Effector CD4-positive, alpha-beta T cell (primary cell): Measurements from ENCODE around the gene KLF3.

Experiments used
- DNase-seq: peaks from one replicate; pipeline ENCODE4 v3.0.0-alpha.2; 2020

KLF3 gene

DNA sequence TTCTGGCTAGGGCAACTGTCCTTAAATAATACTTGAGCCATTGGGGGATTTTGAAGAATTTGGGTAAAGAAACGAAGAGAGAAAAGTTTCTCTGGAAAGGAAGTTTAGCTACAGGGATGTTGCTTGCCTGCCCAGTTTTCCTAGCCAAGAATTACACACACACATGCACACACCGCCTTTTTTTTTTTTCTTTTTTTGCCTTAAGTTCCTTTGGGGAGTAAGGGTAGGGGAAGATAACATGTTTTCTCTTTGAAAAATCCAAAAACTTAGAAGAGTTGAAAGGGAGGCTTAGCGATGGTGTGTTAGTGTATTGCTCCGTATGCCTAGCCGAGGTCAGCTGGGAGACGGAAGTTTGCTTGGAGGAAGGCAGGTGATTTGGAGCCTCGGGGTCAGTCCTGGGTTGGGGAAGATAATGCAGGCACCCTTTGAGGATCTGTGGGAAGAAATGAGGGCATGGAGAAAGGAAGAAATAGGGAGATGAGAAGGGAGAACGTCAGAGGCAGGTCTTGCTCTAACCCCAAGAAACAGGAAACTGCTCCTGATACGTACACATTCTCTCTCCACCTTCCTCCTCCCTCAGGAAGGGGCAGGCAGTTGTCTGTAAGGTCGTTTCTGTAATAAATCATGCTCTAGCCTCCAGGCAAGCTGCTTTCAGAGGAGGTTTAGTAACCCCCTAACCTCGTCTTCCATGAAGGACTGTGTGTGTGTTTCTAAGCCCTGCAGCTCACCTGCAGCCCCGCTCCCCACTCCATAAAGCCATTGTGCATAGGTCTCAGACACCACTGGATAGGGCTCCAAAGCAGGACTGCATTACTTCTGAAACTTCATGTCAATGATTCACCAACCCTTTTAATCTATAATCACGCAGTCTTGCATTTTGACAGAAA is 10.5 kb downstream of the KLF3 start:
- no peak for DNase-seq

- DNase-seq: peak; percentile 83
These were observed 11.4 kb downstream of the KLF3 start for GRCh38 chr4:38675146-38676121.

DNA sequence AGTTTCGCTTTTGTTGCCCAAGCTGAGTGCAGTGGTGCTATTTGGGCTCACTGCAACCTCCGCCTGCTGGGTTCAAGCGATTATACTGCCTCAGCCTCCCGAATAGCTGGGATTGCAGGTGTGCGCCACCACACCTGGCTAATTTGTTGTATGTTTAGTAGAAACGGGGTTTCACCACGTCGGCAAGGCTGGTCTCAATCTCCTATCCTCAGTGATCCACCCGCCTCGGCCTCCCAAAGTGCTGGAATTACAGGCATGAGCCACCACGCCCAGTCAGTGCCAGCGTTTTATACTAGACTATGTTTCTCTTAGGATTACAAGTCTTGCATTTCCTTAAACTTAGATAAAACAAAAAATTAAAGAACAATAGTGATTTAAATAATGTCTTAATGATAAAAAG is 13.0 kb downstream of the KLF3 start:
- DNase-seq: no peak

DNA sequence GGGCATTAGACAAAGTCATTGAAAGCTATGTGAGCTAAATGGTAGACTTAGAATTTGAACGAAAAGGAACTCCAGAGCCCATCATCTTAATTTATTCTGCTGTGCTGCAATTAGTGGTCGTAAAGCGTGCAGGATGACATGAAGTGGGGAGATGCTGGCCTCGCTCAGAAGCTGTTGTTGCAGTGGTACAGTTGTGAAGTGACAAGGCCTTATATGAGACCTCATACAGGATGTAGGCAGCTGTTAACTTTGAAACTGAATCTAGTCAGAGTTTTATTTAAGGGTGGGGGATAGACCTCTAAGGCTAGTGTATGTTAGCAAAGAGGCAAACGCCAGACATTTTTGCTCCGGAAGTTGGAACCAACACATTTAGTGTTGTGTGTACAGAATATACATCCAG is 13.4 kb downstream of the KLF3 start:
- no peak for DNase-seq

DNA sequence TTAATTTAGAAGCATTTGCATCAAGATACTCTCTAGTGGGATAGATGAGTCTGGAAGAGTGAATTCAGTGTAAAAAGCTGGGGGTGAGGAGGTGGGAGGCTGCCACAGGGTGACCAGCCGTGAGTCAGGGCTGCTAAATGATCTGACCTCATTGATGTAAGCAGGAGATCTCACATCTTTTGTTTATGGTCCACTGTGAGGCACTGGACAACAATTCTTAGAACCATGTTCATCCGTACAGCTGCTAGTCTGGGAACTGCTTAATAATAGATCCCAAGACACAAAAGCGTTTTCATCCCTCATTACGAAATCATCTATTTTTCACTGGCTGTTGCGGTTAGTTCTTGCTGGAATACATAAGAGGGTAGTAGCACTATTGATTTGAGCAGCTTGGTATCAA is 14.1 kb downstream of the KLF3 start:
- DNase-seq: no peak

- no peak for DNase-seq
These were observed 15.9 kb downstream of the KLF3 start for GRCh38 chr4:38679921-38680320.

DNA sequence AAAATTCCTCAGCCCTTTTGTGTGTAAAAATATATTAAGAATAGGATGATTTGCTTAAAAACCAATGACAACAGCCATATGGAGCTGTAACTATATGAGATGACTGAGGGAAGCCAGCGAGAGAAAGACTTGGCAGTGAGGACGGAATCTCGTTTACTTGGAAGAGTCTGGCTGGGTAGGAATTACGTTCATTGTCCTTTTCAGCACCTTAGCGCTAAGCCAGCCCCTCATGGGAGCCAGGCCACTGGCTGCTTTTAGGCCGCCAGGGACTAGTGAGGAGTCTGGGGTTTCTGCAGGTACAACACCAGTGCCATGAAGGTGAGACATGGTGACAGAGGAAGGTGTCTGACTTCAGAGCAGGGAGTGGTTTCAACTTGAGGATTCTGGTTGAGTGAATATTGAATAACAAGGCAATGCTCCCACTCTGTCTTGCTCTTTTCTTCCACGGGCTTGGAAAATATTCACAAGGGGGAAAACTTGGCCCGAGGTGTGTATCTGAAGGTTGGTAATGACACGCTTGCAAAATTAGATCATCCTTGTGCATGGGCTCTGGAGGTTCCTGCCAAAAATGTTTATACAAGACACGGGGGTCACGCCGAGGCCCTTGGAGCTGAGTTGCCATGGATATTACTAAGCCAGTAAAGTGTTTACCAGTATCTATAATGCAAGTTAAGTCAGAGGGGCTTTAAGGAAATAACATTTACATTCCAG is 17.4 kb downstream of the KLF3 start:
- no peak for DNase-seq

- DNase-seq: no peak
These were observed 18.3 kb downstream of the KLF3 start for GRCh38 chr4:38682336-38682735.

DNA sequence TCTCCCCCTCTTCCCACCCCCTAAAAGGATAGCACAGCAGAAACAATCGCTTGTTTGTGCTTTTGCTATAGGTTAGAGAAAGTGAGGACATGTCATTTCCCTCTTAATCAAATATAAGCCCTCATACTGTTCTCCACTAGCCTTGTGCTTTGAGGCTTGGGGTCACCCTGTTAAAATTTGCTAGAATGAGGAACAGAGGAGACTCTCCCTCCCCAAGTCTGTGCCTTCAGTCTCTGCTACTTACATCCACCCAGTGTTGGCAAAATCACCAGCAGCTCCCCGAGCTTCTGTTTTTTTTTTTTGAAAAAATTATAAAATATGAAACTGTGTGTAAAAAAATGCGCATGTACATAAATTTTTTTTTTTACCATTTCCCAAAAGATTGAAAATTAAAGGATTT is 19.3 kb downstream of the KLF3 start:
- no peak for DNase-seq

DNA sequence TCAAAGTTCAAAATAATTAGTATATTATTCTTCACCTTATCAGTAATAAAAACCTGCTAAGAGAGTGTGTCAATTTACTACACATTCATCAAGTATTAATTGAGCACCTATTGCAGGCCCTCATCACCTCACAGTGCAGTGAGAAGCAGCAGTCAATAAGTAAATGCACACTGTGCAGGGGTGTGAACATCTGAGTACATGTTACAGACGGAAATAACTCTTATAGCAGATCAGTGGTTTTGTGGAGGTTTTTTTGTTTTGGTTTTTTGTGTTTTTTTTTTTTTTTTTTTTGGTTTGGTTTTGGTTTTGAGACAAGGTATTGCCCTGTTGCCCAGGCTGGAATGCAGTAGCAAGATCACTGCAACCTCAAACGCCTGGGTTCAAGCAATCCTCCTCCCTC is 20.3 kb downstream of the KLF3 start:
- DNase-seq: no peak

DNA sequence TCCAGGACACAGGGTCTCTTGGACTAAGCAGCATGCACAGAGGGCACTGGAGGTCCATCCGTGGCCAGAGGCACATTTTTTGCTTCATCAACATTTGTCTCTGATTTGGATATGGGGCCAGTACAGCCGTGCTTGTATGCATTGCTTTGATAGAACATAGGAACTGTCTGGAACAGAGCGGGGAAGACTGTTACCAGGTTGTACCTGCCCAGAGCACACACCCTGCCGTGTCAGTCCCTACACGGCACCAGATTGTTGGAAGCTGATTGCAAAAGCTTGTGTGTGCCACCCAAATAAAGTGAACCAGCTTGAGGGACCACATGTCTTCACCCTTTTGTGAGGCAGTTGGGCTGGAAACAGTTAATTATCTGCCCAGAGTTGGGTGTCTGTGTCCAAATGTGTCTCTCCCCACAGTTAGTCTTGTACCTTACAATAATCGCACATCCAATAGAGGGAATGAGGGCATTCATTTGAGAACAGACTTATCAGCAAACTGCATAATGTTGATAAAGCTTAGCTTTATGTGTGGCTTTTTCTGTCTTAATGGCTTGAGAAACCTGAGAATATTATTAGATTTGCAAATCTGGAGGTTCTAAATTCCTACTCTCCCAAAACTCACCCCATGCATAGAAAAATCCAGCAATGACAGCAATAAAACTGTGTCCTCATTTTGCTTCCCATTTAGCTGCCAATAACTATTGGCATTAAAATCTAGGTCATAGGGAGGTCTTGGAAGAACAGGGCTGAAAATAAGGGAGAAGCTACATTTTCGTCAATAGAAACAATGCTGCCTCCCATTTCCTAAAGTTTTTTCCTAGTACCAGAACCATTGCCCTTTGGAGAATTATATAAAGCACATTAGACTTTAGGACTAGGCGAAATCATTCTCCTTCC is 21.2 kb downstream of the KLF3 start:
- DNase-seq: no peak

- no peak for DNase-seq
These were observed 22.7 kb downstream of the KLF3 start for GRCh38 chr4:38686682-38687081.

DNA sequence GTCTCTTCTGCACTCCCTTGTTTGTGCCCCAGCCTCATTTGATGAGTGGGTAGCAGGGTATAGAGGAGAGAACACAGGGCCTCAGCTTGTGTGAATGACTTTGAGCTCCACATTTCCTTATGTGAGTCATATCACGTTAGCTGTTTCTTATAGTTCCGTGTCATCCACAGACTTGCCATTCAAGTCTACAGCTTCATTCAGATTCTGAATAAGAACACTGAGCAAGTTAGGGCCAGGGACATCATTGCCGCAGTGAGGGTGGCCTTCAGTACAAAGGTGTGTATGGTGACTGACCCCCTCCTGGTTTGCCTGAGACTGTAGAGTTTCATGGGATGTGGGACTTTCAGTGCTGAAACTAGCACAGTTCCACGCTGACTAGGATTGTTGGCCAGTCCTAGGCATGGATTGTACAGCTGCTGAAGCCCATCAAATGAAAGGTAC is 23.6 kb downstream of the KLF3 start:
- DNase-seq: no peak

GRCh38 chr4:38688676-38689355 is 24.8 kb downstream of the KLF3 start:
- DNase-seq: no peak

- DNase-seq: no peak
These were observed 27.4 kb downstream of the KLF3 start for GRCh38 chr4:38691251-38692008.

GRCh38 chr4:38692421-38692820 is 28.4 kb downstream of the KLF3 start:
- no peak for DNase-seq

DNA sequence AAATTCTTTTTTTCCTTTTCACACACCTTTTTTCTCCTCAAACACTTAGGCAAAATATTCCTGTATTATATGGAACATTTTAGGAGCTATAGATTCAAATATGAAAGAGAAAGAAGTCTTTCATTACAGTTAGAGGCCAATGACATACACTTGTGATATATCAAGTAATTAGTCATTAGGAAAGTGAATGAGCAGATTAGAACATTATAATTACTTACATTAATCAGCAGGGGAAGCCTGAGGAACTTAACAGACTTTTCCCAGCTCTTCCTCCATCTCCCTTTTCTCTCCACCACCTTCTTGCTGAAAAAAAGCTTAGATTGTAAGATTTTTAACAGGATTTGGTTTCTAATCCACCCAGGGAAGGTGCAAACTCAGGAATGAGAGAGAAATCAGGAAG is 29.6 kb downstream of the KLF3 start:
- no peak for DNase-seq

- no peak for DNase-seq
These were observed 30.3 kb downstream of the KLF3 start for GRCh38 chr4:38694330-38694729.

GRCh38 chr4:38695809-38696208 is 31.8 kb downstream of the KLF3 start:
- DNase-seq: no peak

- no peak for DNase-seq
These were observed 32.7 kb downstream of the KLF3 start for GRCh38 chr4:38696697-38697096.

DNA sequence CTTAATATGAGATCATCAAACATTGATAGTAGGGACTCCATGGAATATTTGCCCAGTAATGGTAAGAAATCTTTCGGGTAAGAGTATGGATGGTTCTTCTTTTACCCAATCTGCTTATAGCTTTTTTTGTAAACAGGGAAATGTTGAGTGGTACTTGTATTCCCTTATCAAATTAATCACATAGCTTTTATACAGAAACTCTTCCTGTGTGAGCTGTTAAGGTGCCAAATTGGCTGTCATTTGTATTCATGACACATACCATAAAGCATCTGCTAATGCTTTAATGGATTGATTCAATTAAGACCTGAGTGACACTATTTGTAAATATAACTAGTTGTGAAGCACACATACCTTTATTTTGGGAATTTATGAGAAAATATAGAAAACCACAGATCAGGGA is 34.2 kb downstream of the KLF3 start:
- DNase-seq: no peak
